ENCODE data around the gene KIFAP3. TPM values are rescaled to one million over a fixed set of nuclear protein-coding genes. Genes with fewer than 3 reads are reported as not detected.
A peak's percentile ranks its signal among the peaks of the same experiment; 100 is the strongest.
"Not testable (repeated sequence)": the region's sequence is repeated elsewhere in the genome, so short reads cannot be mapped to it uniquely, and the experiment has no call there.

KIFAP3 gene
- total RNA-seq, 3 donors from 2014 or later: 22.5 to 42.8 (median 36.2) TPM

DNA sequence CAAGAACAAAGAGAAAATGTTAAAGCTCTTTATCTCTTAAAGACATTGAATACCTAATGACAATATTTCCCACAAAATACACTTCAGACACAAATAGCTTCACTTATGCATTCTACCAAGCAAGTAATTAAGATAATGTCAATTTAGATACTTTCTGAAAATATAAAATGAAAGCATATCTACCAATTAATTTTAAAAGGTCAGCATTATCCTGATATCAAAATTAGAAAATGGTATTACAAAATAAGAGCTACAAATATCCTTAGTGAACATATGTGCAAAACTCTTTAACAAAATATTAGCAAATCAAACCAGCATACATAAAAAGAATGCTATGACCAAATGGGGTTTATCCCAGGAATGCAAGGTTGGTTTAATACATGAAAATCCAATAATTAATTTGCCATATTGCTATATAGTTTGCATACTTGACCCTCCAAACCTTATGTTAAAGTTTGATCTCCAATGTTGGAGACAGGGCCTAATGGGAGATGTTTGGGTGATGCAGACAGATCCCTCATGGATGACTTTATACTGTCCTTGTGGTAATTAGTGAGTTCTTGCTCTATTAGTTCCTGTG lies 4.2 kb upstream of the KIFAP3 start:
- intact Hi-C loops (cut with DNase I, micrococcal nuclease): no loop called here

DNA sequence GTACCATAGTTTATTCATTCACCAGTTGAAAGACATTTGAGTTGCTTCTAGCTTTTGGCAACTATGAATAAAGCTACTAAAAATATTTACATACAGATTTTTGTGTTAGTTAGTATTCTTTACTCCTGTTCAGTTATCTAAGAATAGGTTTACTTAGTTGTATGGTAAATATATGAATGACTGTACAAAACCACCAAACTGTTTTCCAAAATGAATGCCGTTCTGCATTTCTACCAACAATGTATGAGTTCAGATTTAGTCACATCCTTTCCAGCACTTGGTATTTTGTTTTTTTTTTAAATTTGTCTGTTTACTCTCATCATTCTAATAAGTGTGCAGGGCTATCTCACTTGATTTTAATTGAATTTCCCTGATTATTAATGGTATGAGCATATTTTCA lies 3.4 kb upstream of the KIFAP3 start:
- Histone ChIP-seq H3K4me1 (ENCODE audit: low read depth) (peaks cover 10% of the 10 kb centered on the region), H3K36me3 (ENCODE audit: low read depth) (no peaks in the 10 kb centered on the region), H3K4me3 (no peak overlapping the region), H3K9me3 (peaks cover 11% of the 10 kb centered on the region)
- DNase-seq (no peak), ATAC-seq (no peak)
- intact Hi-C loops (cut with DNase I, micrococcal nuclease): no loop called here
- TF ChIP-seq, protein P1, sequence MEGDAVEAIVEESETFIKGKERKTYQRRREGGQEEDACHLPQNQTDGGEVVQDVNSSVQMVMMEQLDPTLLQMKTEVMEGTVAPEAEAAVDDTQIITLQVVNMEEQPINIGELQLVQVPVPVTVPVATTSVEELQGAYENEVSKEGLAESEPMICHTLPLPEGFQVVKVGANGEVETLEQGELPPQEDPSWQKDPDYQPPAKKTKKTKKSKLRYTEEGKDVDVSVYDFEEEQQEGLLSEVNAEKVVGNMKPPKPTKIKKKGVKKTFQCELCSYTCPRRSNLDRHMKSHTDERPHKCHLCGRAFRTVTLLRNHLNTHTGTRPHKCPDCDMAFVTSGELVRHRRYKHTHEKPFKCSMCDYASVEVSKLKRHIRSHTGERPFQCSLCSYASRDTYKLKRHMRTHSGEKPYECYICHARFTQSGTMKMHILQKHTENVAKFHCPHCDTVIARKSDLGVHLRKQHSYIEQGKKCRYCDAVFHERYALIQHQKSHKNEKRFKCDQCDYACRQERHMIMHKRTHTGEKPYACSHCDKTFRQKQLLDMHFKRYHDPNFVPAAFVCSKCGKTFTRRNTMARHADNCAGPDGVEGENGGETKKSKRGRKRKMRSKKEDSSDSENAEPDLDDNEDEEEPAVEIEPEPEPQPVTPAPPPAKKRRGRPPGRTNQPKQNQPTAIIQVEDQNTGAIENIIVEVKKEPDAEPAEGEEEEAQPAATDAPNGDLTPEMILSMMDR (IDR thresholded peaks at IDR 0.05): no peak

More for the DNA sequence above, 4.2 kb upstream of the KIFAP3 start:
- Histone ChIP-seq H3K4me1 (ENCODE audit: low read depth) (peaks cover 4% of the 10 kb centered on the region), H3K9me3 (peaks cover 11% of the 10 kb centered on the region), H3K4me3 (no peak overlapping the region), H3K36me3 (ENCODE audit: low read depth) (no peaks in the 10 kb centered on the region)
- DNase-seq: no peak
- no peak for ATAC-seq
- TF ChIP-seq, protein P1 (IDR thresholded peaks at IDR 0.05): no peak

DNA sequence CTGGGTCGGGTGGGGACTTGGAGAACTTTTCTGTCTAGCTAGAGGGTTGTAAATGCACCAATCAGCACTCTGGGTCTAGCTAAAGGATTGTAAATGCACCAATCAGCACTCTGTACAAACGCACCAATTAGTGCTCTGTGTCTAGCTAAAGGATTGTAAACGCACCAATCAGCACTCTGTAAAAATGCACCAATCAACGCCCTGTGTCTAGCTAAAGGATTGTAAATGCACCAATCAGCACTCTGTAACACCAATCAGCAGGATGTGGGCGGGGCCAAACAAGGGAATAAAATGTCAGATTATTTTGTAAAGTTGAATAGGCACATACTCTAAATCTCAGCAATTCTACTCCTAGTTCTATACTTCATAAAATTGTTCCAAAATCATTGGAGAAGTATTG lies 2.5 kb upstream of the KIFAP3 start:
- ATAC-seq; DNase-seq; intact Hi-C loops (cut with DNase I, micrococcal nuclease): not testable (repeated sequence)

DNA sequence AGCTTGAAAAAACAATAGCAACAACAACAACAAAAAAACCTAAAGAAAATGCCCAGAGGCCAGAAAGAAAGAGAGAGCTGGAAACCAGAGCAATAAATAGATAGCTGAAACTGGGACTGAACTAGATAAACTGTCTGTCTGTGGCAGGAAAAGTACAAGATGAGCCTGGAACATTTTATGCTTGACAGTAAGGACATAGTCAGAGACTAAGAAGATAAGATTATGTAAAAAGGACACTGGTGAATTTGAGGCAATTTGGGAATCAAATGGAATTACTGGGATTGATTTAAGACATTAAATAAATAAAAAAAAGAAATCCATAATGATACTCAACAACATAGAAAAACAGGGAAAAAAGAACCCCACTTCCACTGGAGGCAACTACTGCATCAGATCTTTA lies 1.7 kb upstream of the KIFAP3 start:
- no peaks in the 10 kb centered on the region for H3K36me3 ChIP-seq (ENCODE audit: low read depth)
- H3K4me1 ChIP-seq (ENCODE audit: low read depth): peaks cover 12% of the 10 kb centered on the region
- no peak overlapping the region for H3K4me3 ChIP-seq
- no peak for DNase-seq
- TF ChIP-seq, protein P1 (IDR thresholded peaks at IDR 0.05): no peak
- peaks cover 11% of the 10 kb centered on the region for H3K9me3 ChIP-seq
- no peak for ATAC-seq
- intact Hi-C loops (cut with DNase I, micrococcal nuclease): no loop called here

More for the DNA sequence above, 2.5 kb upstream of the KIFAP3 start:
- H3K4me3 ChIP-seq; H3K36me3 ChIP-seq (ENCODE audit: low read depth): not testable (repeated sequence)
- Histone ChIP-seq H3K4me1 (ENCODE audit: low read depth) (peaks cover 12% of the 10 kb centered on the region), H3K9me3 (peaks cover 11% of the 10 kb centered on the region)

DNA sequence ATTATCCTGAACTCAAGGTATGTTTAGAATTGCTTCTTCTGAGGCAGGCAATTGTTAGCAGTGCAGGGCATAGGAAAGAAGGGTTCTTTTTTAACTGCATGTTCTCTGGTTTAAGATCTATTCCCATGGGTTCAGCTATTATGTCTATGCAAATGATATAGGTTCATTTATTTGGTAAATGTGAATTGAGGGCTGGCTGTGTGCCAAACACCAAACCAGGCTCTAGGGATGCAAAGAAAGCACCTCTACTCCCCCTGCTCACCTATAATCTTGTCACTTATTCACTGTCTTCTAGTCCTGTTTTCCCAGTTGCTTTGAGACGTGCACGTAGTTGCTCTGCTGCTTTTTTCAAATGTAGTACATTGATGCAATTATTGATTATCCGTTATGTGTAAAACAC lies 691 bp upstream of the KIFAP3 start:
- H3K36me3 ChIP-seq (ENCODE audit: low read depth): no peaks in the 10 kb centered on the region
- peak overlapping the region; percentile 24 for H3K4me3 ChIP-seq
- H3K4me1 ChIP-seq (ENCODE audit: low read depth): peaks cover 12% of the 10 kb centered on the region
- intact Hi-C loops (cut with DNase I, micrococcal nuclease): no loop called here
- peak in 2 of 3 donors; percentile 21 to 29 for DNase-seq
- H3K9me3 ChIP-seq: peaks cover 11% of the 10 kb centered on the region
- TF ChIP-seq, protein P1 (IDR thresholded peaks at IDR 0.05): no peak
- no peak for ATAC-seq

DNA sequence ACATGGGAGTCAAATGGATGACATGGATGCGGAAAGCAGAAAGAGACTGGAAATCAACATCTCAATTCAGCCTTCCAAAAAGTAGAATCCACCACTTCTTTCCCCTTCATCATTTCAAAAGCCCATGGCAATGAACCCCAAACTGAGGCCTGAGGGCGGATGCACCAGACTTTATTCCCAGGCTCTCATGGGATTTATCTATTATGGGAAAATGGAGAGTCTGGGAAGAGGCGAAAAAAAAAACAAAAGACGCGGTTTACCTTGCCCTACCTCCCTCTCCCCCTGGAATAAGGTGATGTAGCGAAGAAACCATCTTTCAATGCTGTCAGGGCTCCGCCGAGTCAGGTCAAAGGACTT lies 624 bp downstream of the KIFAP3 start:
- TF ChIP-seq, protein P1 (IDR thresholded peaks at IDR 0.05): no peak
- Histone ChIP-seq H3K4me3 (peak overlapping the region; percentile 24), H3K9me3 (peaks cover 4% of the 10 kb centered on the region), H3K36me3 (ENCODE audit: low read depth) (no peaks in the 10 kb centered on the region), H3K4me1 (ENCODE audit: low read depth) (peaks cover 12% of the 10 kb centered on the region)
- ATAC-seq (no peak), DNase-seq (no peak)
- intact Hi-C loops (cut with DNase I, micrococcal nuclease): no loop called here
